ENCODE data around the gene TAP2.

- TF ChIP-seq, protein P1, sequence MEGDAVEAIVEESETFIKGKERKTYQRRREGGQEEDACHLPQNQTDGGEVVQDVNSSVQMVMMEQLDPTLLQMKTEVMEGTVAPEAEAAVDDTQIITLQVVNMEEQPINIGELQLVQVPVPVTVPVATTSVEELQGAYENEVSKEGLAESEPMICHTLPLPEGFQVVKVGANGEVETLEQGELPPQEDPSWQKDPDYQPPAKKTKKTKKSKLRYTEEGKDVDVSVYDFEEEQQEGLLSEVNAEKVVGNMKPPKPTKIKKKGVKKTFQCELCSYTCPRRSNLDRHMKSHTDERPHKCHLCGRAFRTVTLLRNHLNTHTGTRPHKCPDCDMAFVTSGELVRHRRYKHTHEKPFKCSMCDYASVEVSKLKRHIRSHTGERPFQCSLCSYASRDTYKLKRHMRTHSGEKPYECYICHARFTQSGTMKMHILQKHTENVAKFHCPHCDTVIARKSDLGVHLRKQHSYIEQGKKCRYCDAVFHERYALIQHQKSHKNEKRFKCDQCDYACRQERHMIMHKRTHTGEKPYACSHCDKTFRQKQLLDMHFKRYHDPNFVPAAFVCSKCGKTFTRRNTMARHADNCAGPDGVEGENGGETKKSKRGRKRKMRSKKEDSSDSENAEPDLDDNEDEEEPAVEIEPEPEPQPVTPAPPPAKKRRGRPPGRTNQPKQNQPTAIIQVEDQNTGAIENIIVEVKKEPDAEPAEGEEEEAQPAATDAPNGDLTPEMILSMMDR (IDR thresholded peaks at IDR 0.05; ENCODE audit: low read depth, low read length), result no peak
- no peak for TF ChIP-seq EZH2phosphoT487 (IDR thresholded peaks at IDR 0.05; ENCODE audit: low read depth)
Observed at GRCh38 chr6:32815115-32815514, 23.4 kb downstream of the TAP2 start.
